MM.1S (cell line): ENCODE data around the gene LHX5.

Source experiments
- DNase-seq: peaks from one replicate; pipeline ENCODE4 v3.0.0-alpha.2; 2015
- H2AFZ ChIP-seq: fragments of 300-600 bp; sonication (generic); 2 replicates; pipeline ENCODE4 v1.6.0; 2016; ENCODE audit warnings: antibody characterized with exemption, low read length
- H3F3A ChIP-seq: fragments of 300-600 bp; sonication (generic); 2 replicates; pipeline ENCODE4 v1.6.1; 2016; ENCODE audit warnings: mild to moderate bottlenecking, antibody characterized with exemption, low read length, moderate library complexity, mixed read lengths; ENCODE audit not compliant: insufficient read depth
- H3K27ac ChIP-seq: fragments of 300-600 bp; sonication (generic); 2 replicates; pipeline ENCODE4 v1.5.1; 2016; ENCODE audit warnings: mild to moderate bottlenecking, low read length
- H3K27me3 ChIP-seq: fragments of 300-600 bp; sonication (generic); replicated peaks from 2 replicates; pipeline ENCODE4 v1.6.0; 2016; ENCODE audit warnings: low read length; ENCODE audit not compliant: insufficient read depth
- H3K36me3 ChIP-seq: fragments of 300-600 bp; sonication (generic); replicated peaks from 2 replicates; pipeline ENCODE4 v1.6.1; 2016; ENCODE audit warnings: mild to moderate bottlenecking, low read length, mixed read lengths; ENCODE audit not compliant: insufficient read depth
- H3K4me1 ChIP-seq: fragments of 300-600 bp; sonication (generic); 2 replicates; pipeline ENCODE4 v1.6.1; 2016; ENCODE audit warnings: low read length, mixed read lengths
- H3K4me2 ChIP-seq: fragments of 300-600 bp; sonication (generic); 2 replicates; pipeline ENCODE4 v1.6.0; 2016; ENCODE audit warnings: low read depth, low read length
- H3K4me3 ChIP-seq: fragments of 300-600 bp; sonication (generic); 2 replicates; pipeline ENCODE4 v1.5.1; 2016; ENCODE audit warnings: low read length, mixed read lengths
- H3K79me2 ChIP-seq: fragments of 300-600 bp; sonication (generic); 2 replicates; pipeline ENCODE4 v1.6.1; 2016; ENCODE audit warnings: mixed run types, low read length, mixed read lengths
- H3K9ac ChIP-seq: fragments of 300-600 bp; sonication (generic); 2 replicates; pipeline ENCODE4 v1.6.1; 2016; ENCODE audit warnings: low read length, mixed read lengths
- H3K9me2 ChIP-seq: fragments of 300-600 bp; sonication (generic); replicated peaks from 2 replicates; pipeline ENCODE4 v1.6.1; 2016; ENCODE audit warnings: mild to moderate bottlenecking, low read length, mixed read lengths; ENCODE audit not compliant: insufficient read depth
- H3K9me3 ChIP-seq: fragments of 300-600 bp; sonication (generic); replicated peaks from 2 replicates; pipeline ENCODE4 v1.6.1; 2016; ENCODE audit warnings: mild to moderate bottlenecking, low read length, mixed read lengths; ENCODE audit not compliant: insufficient read depth
- H4K20me1 ChIP-seq: fragments of 300-600 bp; sonication (generic); 2 replicates; pipeline ENCODE4 v1.6.1; 2016; ENCODE audit warnings: mild to moderate bottlenecking, low read length, moderate library complexity, mixed read lengths; ENCODE audit not compliant: insufficient read depth
- EZH2 ChIP-seq: fragments of 300-600 bp; sonication (generic); optimal IDR thresholded peaks from 2 replicates; pipeline ENCODE3; 2017; ENCODE audit warnings: low read depth, mild to moderate bottlenecking, antibody characterized with exemption, low read length, mixed read lengths
- EZH2phosphoT487 ChIP-seq: fragments of 300-600 bp; sonication (generic); IDR thresholded peaks from 2 replicates; pipeline ENCODE4 v1.6.1; 2018; ENCODE audit warnings: antibody characterized with exemption, low read length
- TF ChIP-seq, protein P1 (sequence below): fragments of 300-600 bp; sonication (generic); IDR thresholded peaks from 2 replicates; pipeline ENCODE4 v1.5.1; 2016; ENCODE audit warnings: antibody characterized with exemption, low read length, mixed read lengths

LHX5 gene

DNA sequence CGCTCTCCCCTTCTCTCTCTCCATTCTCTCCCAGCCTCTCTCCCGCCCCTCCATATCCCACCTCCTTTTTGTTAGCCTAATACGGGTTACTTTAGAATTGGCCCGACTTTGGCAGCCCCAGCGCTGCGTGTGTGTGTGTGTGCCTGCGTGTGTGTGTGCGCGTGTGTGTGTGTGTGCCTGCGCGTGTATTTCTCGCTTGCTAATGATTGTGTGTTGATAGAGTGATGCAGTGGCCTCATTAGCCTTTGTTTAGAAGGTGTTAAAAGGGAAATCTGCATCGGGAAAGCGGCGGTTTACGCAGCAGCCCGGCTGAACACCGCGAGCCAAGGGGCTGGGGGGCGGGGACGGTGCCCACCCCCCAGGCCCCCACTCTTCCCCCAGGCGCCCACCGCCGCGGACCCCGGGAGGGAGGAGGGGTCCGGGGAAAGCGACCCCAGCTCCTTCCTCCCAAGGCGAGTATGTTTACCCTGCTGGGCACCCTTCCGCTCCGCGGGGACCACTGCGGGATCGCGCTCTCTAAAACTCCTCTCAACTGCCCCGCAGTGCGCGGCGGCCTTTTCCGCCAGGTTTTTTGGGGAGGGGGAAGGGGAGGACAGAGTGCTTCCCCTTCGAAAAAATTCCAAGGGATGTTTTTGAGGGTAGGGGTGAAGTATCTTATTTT, 6.8 kb upstream of the LHX5 start:
- H2AFZ ChIP-seq = no peak overlapping the region
- no peak for DNase-seq

GRCh38 chr12:113477842-113478215, 6.2 kb upstream of the LHX5 start:
- no peaks in the 10 kb centered on the region for H4K20me1 ChIP-seq
- TF ChIP-seq, protein P1, sequence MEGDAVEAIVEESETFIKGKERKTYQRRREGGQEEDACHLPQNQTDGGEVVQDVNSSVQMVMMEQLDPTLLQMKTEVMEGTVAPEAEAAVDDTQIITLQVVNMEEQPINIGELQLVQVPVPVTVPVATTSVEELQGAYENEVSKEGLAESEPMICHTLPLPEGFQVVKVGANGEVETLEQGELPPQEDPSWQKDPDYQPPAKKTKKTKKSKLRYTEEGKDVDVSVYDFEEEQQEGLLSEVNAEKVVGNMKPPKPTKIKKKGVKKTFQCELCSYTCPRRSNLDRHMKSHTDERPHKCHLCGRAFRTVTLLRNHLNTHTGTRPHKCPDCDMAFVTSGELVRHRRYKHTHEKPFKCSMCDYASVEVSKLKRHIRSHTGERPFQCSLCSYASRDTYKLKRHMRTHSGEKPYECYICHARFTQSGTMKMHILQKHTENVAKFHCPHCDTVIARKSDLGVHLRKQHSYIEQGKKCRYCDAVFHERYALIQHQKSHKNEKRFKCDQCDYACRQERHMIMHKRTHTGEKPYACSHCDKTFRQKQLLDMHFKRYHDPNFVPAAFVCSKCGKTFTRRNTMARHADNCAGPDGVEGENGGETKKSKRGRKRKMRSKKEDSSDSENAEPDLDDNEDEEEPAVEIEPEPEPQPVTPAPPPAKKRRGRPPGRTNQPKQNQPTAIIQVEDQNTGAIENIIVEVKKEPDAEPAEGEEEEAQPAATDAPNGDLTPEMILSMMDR = no peak
- TF ChIP-seq EZH2phosphoT487 (no peak), EZH2 (no peak)
- H3K4me2 ChIP-seq = no peak overlapping the region
- H3F3A ChIP-seq = no peaks in the 10 kb centered on the region
- H3K9ac ChIP-seq = no peak overlapping the region
- H3K79me2 ChIP-seq = no peaks in the 10 kb centered on the region
- no peak overlapping the region for H3K27ac ChIP-seq
- H3K27me3 ChIP-seq = peaks cover 25% of the 10 kb centered on the region
- no peaks in the 10 kb centered on the region for H3K9me3 ChIP-seq
- H3K36me3 ChIP-seq = no peaks in the 10 kb centered on the region
- no peaks in the 10 kb centered on the region for H3K4me1 ChIP-seq
- H3K9me2 ChIP-seq = no peaks in the 10 kb centered on the region
- DNase-seq = no peak
- no peak overlapping the region for H3K4me3 ChIP-seq
- H2AFZ ChIP-seq = no peak overlapping the region

More for the DNA sequence above, 6.8 kb upstream of the LHX5 start:
- H3K4me3 ChIP-seq = no peak overlapping the region
- no peak for TF ChIP-seq EZH2phosphoT487
- no peak for TF ChIP-seq EZH2
- TF ChIP-seq, protein P1 = no peak
- H3K79me2 ChIP-seq = no peaks in the 10 kb centered on the region
- no peaks in the 10 kb centered on the region for H3F3A ChIP-seq
- no peak overlapping the region for H3K9ac ChIP-seq
- no peak overlapping the region for H3K4me2 ChIP-seq
- no peak overlapping the region for H3K27ac ChIP-seq
- no peaks in the 10 kb centered on the region for H3K36me3 ChIP-seq
- H4K20me1 ChIP-seq = no peaks in the 10 kb centered on the region
- H3K27me3 ChIP-seq = peaks cover 18% of the 10 kb centered on the region
- no peaks in the 10 kb centered on the region for H3K4me1 ChIP-seq
- no peaks in the 10 kb centered on the region for H3K9me3 ChIP-seq
- H3K9me2 ChIP-seq = no peaks in the 10 kb centered on the region

DNA sequence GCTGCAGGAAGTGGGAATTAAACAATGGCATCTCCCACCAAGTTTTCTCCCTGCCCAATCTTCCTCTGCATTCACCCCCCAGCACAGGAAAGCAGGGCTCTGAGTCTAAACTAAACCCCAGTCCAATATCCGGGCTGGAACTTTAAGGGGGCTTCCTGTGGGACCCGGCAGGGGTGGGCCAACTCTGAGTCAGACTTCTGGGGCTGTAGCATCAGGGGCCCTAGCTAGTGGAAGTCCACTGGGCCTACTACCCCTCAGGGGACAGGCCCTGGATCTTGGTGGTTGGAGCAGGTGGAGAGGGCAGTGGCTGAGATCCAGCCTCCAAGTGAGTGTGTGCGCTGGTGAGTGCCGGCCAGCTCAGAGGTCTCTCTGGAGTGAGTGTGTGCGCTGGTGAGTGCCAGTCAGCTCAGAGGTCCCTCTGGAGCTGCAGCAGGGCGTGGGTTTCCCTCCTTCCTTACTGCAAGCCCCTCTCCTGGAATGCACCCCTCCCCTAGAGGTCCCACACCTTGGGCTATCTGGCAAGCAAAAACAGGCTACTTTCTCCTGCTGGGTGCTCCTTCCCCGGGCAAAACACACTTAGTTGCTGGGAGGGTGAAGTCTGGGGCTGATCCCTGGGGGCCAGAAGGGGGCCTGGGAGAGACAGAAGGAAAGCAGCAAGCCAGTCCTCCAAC, 5.6 kb upstream of the LHX5 start:
- no peaks in the 10 kb centered on the region for H3K79me2 ChIP-seq
- no peak overlapping the region for H3K27ac ChIP-seq
- DNase-seq = no peak
- peaks cover 30% of the 10 kb centered on the region for H3K27me3 ChIP-seq
- H3K9ac ChIP-seq = no peak overlapping the region
- H3K36me3 ChIP-seq = no peaks in the 10 kb centered on the region
- no peaks in the 10 kb centered on the region for H3K9me2 ChIP-seq
- H3K9me3 ChIP-seq = no peaks in the 10 kb centered on the region
- no peak overlapping the region for H3K4me2 ChIP-seq
- no peaks in the 10 kb centered on the region for H3K4me1 ChIP-seq
- H3F3A ChIP-seq = no peaks in the 10 kb centered on the region
- no peaks in the 10 kb centered on the region for H4K20me1 ChIP-seq
- TF ChIP-seq EZH2phosphoT487 (no peak), EZH2 (no peak)
- TF ChIP-seq, protein P1 = no peak
- H3K4me3 ChIP-seq = no peak overlapping the region
- H2AFZ ChIP-seq = no peak overlapping the region
